ENCODE results near the gene KLHL40.

- TF ChIP-seq CTCF (conservative IDR thresholded peaks at IDR 0.05 in 1 of 2, IDR thresholded peaks at IDR 0.05 in 1 of 2; ENCODE audit: extremely low read depth in 1 of 2, insufficient read depth in 1 of 2, low read depth in 1 of 2, low read length in 2 of 2) (no peak), EZH2 (IDR thresholded peaks at IDR 0.05; ENCODE audit: borderline replicate concordance, low read length) (no peak)
Measured at GRCh38 chr3:42736081-42736480, 50.7 kb downstream of the KLHL40 start.
